ENCODE data around the gene SCYL1. TPM values are rescaled to one million over a fixed set of nuclear protein-coding genes. Genes with fewer than 3 reads are reported as not detected.

SCYL1 gene
- total RNA-seq, 1 experiment from 2014 or later, result 104 TPM

GRCh38 chr11:65526744-65527143 is 1.9 kb downstream of the SCYL1 start (continued):
- TF ChIP-seq REST (IDR thresholded peaks at IDR 0.05; ENCODE audit: low read depth) (no peak), ZNF274 (IDR thresholded peaks at IDR 0.05; ENCODE audit: low read depth, low read length) (no peak), SP1 (IDR thresholded peaks at IDR 0.05; ENCODE audit: low read depth) (no peak), FOSL1 (IDR thresholded peaks at IDR 0.05; ENCODE audit: low read depth) (no peak), SRF (IDR thresholded peaks at IDR 0.05; ENCODE audit: low read depth) (no peak), JUND (IDR thresholded peaks at IDR 0.05) (no peak), POLR2A (IDR thresholded peaks at IDR 0.05; ENCODE audit: borderline replicate concordance, extremely low read depth, insufficient read depth, insufficient read length) (no peak)

- ChIA-PET RAD21 (ENCODE audit: low non-redundant PET in 1 of 2, low total read pairs in 2 of 2, uncharacterized antibody in 2 of 2, unreplicated experiment in 2 of 2) (no interaction called here), POLR2A (interaction anchor here (2.3 kb wide), 1 partner anchor 12 kb away, joined by 8 read pairs; no protein-coding TSS in a partner anchor), CTCF (interaction anchor here (0.9 kb wide), 1 partner anchor 12 kb away, joined by 3 read pairs; no protein-coding TSS in a partner anchor)
- no peak overlapping the region for H3K27ac ChIP-seq (ENCODE audit: low read depth, low read length)
- no peaks in the 10 kb centered on the region for H3K9me3 ChIP-seq (ENCODE audit: control insufficient read depth in 1 of 2, insufficient read depth in 1 of 2, low read depth in 1 of 2, low read length in 2 of 2)
- no peak for DNase-seq (ENCODE audit: low read depth, low spot score)
- no peak overlapping the region for H3K4me3 ChIP-seq (replicated peaks in 1 of 2; ENCODE audit: low read depth in 1 of 2, low read length in 2 of 2)
- H2AFZ ChIP-seq (ENCODE audit: low read depth, low read length, poor library complexity, severe bottlenecking), result no peak overlapping the region
- no peak overlapping the region for H3K9ac ChIP-seq (ENCODE audit: low read length)
- no TSS peak for BruUV-seq (replicated peaks)
- H3K79me2 ChIP-seq (ENCODE audit: insufficient read depth, low read length), result peaks cover 20% of the 10 kb centered on the region
- peaks cover 11 to 42% of the 10 kb centered on the region in 2 experiments; a peak in 3 of 4 replicates for H3K36me3 ChIP-seq (ENCODE audit: control insufficient read depth in 1 of 2, insufficient read depth in 2 of 2, low read length in 2 of 2)
- no peaks in the 10 kb centered on the region for H4K20me1 ChIP-seq (ENCODE audit: insufficient read depth)
- H3K4me1 ChIP-seq (ENCODE audit: control insufficient read depth in 1 of 2, insufficient read depth in 2 of 2, low read length in 2 of 2), result peaks cover 7 to 17% of the 10 kb centered on the region in 2 experiments; a peak in 3 of 4 replicates
- H3K27me3 ChIP-seq (ENCODE audit: insufficient read depth, low read length), result no peaks in the 10 kb centered on the region
- ATAC-seq, result no peak
- TF ChIP-seq MAX (IDR thresholded peaks at IDR 0.05) (no peak), FOSL1 (IDR thresholded peaks at IDR 0.05; ENCODE audit: low read depth) (no peak), POLR2A (IDR thresholded peaks at IDR 0.05; ENCODE audit: borderline replicate concordance, extremely low read depth, insufficient read depth, insufficient read length) (no peak), SP1 (IDR thresholded peaks at IDR 0.05; ENCODE audit: low read depth) (no peak), REST (IDR thresholded peaks at IDR 0.05; ENCODE audit: low read depth) (no peak), TCF7L2 (IDR thresholded peaks at IDR 0.05; ENCODE audit: borderline replicate concordance, extremely low read depth, insufficient read depth, insufficient read length) (no peak), ZNF274 (IDR thresholded peaks at IDR 0.05; ENCODE audit: low read depth, low read length) (no peak), ELF1 (IDR thresholded peaks at IDR 0.05; ENCODE audit: borderline replicate concordance, low read depth) (no peak)
- intact Hi-C loops (cut with micrococcal nuclease), result no loop called here
- no peaks in the 10 kb centered on the region for H3K9me2 ChIP-seq (ENCODE audit: insufficient read depth)
- H3K4me2 ChIP-seq (ENCODE audit: low read length), result no peak overlapping the region
Observed at GRCh38 chr11:65528819-65529350, 4.0 kb downstream of the SCYL1 start.
